ENCODE measurements around the gene MACF1. TPM values are rescaled to one million over a fixed set of nuclear protein-coding genes. Genes with fewer than 3 reads are reported as not detected.
"Not testable (repeated sequence)": the region's sequence is repeated elsewhere in the genome, so short reads cannot be mapped to it uniquely, and the experiment has no call there.

MACF1 gene
- total RNA-seq, 4 donors from 2014 or later, result 210 to 602 (median 573) TPM

- Histone ChIP-seq H3K4me3 (no peak overlapping the region), H3K36me3 (no peaks in the 10 kb centered on the region), H3K27me3 (no peaks in the 10 kb centered on the region), H3K4me1 (no peaks in the 10 kb centered on the region), H3K27ac (no peak overlapping the region), H3K9me3 (no peaks in the 10 kb centered on the region)
- TF ChIP-seq POLR2A (IDR thresholded peaks at IDR 0.05) (no peak), CTCF (IDR thresholded peaks at IDR 0.05) (no peak)
- no peak for DNase-seq
- intact Hi-C loops (cut with DNase I; ENCODE audit: low total_unique reads), result no loop called here
Measured at GRCh38 chr1:39473324-39473723, 268.8 kb downstream of the MACF1 start.

GRCh38 chr1:39474810-39475209 is 270.3 kb downstream of the MACF1 start:
- intact Hi-C loops (cut with DNase I; ENCODE audit: low total_unique reads), result no loop called here
- H3K36me3 ChIP-seq, result no peaks in the 10 kb centered on the region

GRCh38 chr1:39475551-39475950 is 271.1 kb downstream of the MACF1 start:
- H3K9me3 ChIP-seq; H3K27ac ChIP-seq; H3K4me3 ChIP-seq; intact Hi-C loops (cut with DNase I; ENCODE audit: low total_unique reads); H3K27me3 ChIP-seq; H3K36me3 ChIP-seq; DNase-seq; H3K4me1 ChIP-seq: not testable (repeated sequence)

More at GRCh38 chr1:39474810-39475209, 270.3 kb downstream of the MACF1 start:
- no peaks in the 10 kb centered on the region for H3K9me3 ChIP-seq
- H3K4me3 ChIP-seq, result no peak overlapping the region
- H3K27me3 ChIP-seq, result no peaks in the 10 kb centered on the region
- TF ChIP-seq CTCF (IDR thresholded peaks at IDR 0.05), result no peak
- no peak for TF ChIP-seq POLR2A (IDR thresholded peaks at IDR 0.05)
- no peak for DNase-seq
- H3K4me1 ChIP-seq, result no peaks in the 10 kb centered on the region
- H3K27ac ChIP-seq, result no peak overlapping the region

GRCh38 chr1:39478126-39478915 is 273.8 kb downstream of the MACF1 start:
- TF ChIP-seq CTCF (IDR thresholded peaks at IDR 0.05) (no peak), POLR2A (IDR thresholded peaks at IDR 0.05) (no peak)
- H3K36me3 ChIP-seq, result no peaks in the 10 kb centered on the region

GRCh38 chr1:39481289-39481688 is 276.8 kb downstream of the MACF1 start:
- intact Hi-C loops (cut with DNase I; ENCODE audit: low total_unique reads), result no loop called here

More at GRCh38 chr1:39478126-39478915, 273.8 kb downstream of the MACF1 start:
- H3K4me1 ChIP-seq, result no peaks in the 10 kb centered on the region
- intact Hi-C loops (cut with DNase I; ENCODE audit: low total_unique reads), result no loop called here
- no peaks in the 10 kb centered on the region for H3K27me3 ChIP-seq
- no peak overlapping the region for H3K4me3 ChIP-seq
- no peaks in the 10 kb centered on the region for H3K9me3 ChIP-seq
- H3K27ac ChIP-seq, result peak overlapping the region in 1 of 2 donors; percentile 15
- DNase-seq, result no peak

More at GRCh38 chr1:39481289-39481688, 276.8 kb downstream of the MACF1 start:
- H3K4me1 ChIP-seq, result no peaks in the 10 kb centered on the region
- H3K4me3 ChIP-seq, result no peak overlapping the region
- no peaks in the 10 kb centered on the region for H3K9me3 ChIP-seq
- no peak for TF ChIP-seq CTCF (IDR thresholded peaks at IDR 0.05)
- TF ChIP-seq POLR2A (IDR thresholded peaks at IDR 0.05), result no peak
- H3K27me3 ChIP-seq, result no peaks in the 10 kb centered on the region
- no peak overlapping the region for H3K27ac ChIP-seq
- DNase-seq, result no peak
- no peaks in the 10 kb centered on the region for H3K36me3 ChIP-seq

Data from uterus (tissue), 4 donors.